Measurements from ENCODE around the gene KLHL22.

Gene KLHL22

DNA sequence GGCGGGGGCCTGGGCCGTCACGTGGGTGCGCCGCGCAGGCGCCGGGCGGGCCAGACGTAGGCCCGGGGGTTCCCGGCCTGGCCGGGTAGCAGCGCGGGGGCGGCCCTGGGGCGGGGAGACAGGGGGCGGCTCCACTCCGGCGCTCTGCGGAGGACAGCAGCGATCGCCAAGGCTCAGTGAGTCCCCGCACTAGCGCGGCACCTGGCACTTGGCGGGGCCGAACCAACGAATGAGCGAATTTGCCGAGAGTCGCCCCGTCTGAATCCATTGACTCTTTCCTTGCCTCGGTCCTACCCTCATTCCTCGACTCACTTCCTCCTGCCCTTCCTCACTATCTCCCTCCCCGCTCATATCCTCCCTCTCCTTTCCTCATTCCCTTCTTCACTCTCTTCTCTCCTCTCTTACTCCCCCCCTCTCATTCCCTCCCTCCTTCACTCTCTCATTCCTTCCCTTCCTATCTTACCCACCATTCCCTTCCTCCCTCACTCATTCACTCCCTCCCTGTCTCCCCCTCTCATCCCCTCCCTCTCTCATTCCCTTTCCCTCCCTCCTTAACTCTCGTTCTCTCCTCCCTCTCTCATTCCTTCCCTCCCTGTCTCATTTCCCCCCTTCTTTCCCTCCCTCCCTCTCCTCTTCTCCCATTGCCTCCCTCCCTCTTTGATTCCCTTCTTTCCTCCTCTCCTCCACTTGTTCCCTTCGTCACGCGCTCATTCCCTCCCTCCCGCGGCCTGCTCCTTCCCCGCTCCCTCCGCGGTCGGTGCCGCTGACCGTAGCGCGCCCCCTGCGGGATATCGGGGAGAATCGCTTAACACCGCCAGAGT is 476 bp upstream of the KLHL22 start:
- TF ChIP-seq, protein P1, sequence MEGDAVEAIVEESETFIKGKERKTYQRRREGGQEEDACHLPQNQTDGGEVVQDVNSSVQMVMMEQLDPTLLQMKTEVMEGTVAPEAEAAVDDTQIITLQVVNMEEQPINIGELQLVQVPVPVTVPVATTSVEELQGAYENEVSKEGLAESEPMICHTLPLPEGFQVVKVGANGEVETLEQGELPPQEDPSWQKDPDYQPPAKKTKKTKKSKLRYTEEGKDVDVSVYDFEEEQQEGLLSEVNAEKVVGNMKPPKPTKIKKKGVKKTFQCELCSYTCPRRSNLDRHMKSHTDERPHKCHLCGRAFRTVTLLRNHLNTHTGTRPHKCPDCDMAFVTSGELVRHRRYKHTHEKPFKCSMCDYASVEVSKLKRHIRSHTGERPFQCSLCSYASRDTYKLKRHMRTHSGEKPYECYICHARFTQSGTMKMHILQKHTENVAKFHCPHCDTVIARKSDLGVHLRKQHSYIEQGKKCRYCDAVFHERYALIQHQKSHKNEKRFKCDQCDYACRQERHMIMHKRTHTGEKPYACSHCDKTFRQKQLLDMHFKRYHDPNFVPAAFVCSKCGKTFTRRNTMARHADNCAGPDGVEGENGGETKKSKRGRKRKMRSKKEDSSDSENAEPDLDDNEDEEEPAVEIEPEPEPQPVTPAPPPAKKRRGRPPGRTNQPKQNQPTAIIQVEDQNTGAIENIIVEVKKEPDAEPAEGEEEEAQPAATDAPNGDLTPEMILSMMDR (IDR thresholded peaks at IDR 0.05; ENCODE audit: insufficient read depth, missing control alignments): peak; percentile 91
- DNase-seq (ENCODE audit: insufficient read length, low spot score) (peak; percentile 82), FAIRE-seq (no peak)

DNA sequence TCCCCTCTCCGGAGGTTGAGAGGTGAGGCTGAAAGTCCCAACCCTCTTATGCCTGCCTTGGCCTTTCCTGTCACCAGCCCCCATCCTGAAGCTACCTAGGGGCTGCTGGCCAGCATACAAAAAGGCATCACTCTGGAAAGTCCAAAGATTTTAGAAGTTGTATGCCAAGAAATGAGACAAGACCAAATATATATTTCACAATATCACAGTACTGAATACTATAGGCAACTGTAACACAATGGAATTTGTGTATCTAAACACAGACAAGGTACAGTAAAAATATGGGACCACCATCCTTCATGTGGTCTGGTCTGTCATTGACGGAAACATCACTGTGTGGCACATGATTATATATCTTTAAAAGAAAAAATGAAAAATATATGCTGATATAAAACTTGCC is 4.2 kb downstream of the KLHL22 start:
- TF ChIP-seq, protein P1 (IDR thresholded peaks at IDR 0.05; ENCODE audit: insufficient read depth, missing control alignments): no peak
- no peak for DNase-seq (ENCODE audit: insufficient read length, low spot score)
- FAIRE-seq: no peak

DNA sequence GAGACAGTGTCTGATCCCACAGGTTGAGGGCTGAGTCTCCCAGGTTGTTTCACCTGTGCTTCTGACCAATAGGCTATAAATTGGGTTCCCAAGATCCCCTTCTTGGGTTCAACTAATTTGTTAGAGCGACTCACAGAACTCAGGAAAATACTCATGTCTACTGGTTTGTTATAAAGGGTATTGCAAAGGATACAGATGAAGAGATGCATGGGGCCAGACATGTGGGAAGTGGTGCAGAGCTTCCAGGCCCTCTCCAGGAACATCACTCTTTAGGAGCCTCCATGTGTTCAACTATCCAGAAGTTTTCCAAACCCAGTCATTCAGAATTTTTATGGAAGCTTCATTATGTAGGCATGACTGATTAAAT is 4.7 kb downstream of the KLHL22 start:
- DNase-seq (ENCODE audit: insufficient read length, low spot score) (no peak), FAIRE-seq (no peak)
- TF ChIP-seq, protein P1 (IDR thresholded peaks at IDR 0.05; ENCODE audit: insufficient read depth, missing control alignments): no peak

DNA sequence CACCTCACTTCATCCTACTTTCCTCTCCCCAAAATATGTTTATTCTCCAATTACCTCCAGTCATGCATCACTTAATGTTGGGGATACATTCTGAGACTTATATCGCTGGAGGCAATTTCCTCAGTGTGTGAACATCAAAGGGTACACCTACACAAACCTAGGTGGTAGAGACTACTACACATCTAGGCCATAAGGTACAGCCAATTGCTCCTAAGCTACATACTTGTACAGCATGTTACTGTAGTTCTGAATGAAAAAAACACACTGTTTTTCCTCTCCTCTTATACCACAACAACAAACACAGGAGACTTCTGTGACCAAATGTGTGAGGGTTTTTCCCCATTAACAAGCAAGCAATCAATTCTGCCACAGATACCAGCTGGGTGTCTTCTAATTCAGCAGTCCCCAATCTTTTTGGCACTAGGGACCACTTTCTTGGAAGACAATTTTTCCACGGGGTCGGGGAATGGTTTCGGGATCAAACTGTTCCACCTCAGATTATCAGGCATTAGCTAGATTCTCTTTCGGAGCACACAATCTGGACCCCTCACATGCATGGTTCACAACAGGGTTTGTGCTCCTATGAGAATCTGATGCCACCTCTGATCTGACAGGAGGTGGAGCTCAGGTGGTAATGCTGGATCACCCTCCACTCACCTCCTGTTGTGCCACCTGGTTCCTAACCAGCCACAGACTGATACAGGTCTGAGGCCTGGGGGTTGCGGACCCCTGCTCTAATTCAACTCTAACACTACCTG is 5.2 kb downstream of the KLHL22 start:
- FAIRE-seq: no peak
- no peak for DNase-seq (ENCODE audit: insufficient read length, low spot score)
- TF ChIP-seq, protein P1 (IDR thresholded peaks at IDR 0.05; ENCODE audit: insufficient read depth, missing control alignments): no peak

DNA sequence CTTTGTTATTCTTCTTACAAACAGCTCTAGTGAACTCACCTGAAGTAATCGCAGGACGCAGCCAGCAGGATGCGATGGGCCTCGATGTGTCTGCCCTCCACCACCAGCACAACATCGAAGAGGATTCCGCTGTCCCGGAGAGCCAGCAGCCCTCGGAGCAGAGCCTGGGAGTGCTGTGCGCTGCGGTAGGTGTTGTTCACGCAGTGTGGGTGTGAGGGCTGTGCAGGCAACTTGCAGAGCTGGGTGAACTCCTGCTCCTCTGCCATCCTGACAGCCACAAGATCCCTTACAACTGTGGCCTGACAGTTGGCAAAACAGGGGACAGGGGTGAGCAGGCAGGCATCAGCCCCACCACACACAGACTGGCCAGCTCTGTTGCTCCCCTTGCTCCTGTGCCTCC is 6.6 kb downstream of the KLHL22 start:
- DNase-seq (ENCODE audit: insufficient read length, low spot score) (no peak), FAIRE-seq (no peak)
- TF ChIP-seq, protein P1 (IDR thresholded peaks at IDR 0.05; ENCODE audit: insufficient read depth, missing control alignments): no peak

DNA sequence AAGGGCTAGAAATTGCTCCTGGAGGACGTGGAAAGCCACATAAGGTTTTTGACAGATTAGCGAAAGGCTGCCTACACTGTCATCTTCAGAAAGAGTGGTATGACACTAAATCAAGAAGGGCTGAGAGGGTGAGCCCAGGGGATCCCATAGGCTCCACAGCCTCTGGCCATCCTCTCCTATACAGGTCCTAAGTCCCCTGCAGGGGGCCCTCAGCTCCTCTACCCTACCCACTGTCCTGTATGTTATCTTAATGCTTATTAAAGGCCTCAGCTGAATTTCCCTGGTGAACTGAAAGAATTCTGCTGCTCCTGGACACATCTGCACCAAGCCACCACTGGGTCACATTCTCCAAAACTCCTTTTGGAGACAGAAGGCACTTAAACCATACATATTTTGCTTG is 7.9 kb downstream of the KLHL22 start:
- FAIRE-seq (no peak), DNase-seq (ENCODE audit: insufficient read length, low spot score) (no peak)
- TF ChIP-seq, protein P1 (IDR thresholded peaks at IDR 0.05; ENCODE audit: insufficient read depth, missing control alignments): no peak

DNA sequence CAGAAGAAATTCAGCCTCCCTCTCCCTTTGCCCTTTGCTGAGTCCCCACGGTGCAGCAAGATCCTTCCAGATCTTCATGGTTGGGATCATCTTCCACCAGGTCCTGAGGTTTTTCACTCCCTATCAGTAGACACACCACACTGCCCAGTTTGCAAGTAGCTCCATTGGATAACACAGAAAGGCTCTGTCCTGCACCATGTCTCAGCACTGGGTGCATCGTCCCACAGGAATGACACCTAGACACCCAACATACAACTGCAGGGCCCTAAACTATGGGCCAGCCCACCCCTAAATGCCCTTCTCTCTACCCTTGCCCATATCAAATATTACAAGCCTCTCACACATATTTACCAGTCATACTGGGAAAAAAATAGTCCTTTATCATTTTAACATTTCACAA is 9.4 kb downstream of the KLHL22 start:
- no peak for DNase-seq (ENCODE audit: insufficient read length, low spot score)
- no peak for FAIRE-seq
- TF ChIP-seq, protein P1 (IDR thresholded peaks at IDR 0.05; ENCODE audit: insufficient read depth, missing control alignments): no peak

Data from D721Med (cell line).